VCaP (cell line): ENCODE measurements around the gene GNG14.
A peak's percentile ranks its signal among the peaks of the same experiment; 100 is the strongest.

ENCODE experiments used
- H3K27ac ChIP-seq: fragments of 450-650 bp; 2 replicates; pipeline ENCODE4 v1.5.1; 2017
- TF ChIP-seq, protein P1 (sequence below): fragments of 450-650 bp; conservative IDR thresholded peaks from 2 replicates; pipeline ENCODE4 v1.5.1; 2017; ENCODE audit warnings: mild to moderate bottlenecking, moderate library complexity

The GNG14 gene

DNA sequence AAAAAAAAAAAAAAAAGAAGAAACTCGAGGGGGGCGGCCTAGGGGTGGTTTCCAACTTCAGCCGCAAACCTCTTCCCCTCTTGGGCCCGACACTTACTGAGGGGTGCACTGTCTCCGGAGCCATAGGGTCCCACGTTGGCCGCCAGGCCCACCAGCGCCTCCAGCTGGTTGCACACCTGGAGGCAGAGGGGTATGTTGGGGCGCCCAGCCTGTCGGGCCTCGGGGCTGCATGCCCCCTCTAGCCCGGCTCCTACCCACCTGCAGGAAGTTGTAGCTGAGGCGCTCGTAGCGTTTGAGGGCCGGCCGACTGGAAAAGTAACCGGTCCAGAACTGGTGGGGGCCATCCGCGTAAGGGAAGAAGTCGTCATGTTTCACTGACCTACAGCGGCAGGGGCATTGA is 29.8 kb upstream of the GNG14 start:
- TF ChIP-seq, protein P1, sequence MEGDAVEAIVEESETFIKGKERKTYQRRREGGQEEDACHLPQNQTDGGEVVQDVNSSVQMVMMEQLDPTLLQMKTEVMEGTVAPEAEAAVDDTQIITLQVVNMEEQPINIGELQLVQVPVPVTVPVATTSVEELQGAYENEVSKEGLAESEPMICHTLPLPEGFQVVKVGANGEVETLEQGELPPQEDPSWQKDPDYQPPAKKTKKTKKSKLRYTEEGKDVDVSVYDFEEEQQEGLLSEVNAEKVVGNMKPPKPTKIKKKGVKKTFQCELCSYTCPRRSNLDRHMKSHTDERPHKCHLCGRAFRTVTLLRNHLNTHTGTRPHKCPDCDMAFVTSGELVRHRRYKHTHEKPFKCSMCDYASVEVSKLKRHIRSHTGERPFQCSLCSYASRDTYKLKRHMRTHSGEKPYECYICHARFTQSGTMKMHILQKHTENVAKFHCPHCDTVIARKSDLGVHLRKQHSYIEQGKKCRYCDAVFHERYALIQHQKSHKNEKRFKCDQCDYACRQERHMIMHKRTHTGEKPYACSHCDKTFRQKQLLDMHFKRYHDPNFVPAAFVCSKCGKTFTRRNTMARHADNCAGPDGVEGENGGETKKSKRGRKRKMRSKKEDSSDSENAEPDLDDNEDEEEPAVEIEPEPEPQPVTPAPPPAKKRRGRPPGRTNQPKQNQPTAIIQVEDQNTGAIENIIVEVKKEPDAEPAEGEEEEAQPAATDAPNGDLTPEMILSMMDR = no peak
- H3K27ac ChIP-seq = no peak overlapping the region

DNA sequence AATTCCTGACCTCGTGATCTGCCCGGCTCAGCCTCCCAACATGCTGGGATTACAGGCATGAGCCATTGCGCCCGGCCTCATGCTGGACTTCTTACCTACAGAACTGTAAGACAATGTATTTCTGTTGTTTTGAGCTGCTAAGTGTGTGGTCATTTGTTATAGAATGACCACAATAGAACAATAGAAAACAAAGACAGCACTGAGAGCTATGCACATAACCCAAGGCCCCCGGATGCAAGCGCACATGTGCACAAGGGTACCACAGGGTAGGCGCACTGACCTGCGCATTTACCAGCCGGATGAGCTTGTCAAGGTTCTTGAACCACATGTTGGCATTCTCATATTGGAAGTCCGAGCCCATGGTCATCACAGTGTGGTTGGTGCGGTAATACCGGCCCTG is 26.8 kb upstream of the GNG14 start:
- TF ChIP-seq, protein P1 = no peak

DNA sequence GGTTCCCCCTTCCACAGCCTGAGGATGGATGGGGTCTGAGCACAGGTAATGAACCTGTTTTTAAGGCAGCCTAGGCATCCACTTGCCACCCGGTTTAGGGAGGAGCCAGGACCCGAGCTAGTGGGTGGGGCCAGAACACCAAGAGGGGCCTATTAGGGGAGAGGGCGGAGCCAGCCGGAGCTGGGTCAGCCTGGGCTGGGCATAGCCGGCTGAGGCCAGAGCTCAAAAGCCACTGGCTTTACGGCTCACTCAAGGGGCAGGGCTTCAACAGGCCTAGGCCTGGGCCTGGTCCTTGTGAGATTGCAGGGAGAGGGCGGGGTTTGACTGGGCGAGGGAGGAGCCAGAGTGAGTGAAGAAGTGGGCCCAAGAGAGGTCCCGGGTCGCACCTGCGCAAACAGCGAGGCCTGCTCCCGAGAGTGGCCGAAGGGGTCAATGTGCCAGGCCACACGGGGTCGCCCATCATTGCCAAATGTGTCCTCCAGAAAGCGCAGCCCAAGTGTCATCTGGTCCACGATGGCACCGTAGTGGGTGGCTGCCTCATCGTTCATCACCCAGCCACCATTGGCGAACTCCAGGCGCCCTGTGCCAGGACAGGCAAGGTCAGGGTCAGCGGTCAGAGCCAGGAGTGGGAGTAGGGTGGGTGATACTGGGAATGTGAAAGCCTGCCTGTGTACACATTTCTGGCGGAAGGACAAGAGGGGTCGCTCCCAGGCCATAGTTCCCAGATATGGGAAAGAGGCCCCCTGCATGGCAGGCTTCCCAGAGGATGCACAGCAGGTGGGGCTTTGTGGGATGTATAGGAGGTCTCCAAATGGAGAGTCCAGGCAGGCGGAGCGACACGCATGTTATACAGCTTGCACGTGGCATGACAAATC is 23.2 kb upstream of the GNG14 start:
- TF ChIP-seq, protein P1 = no peak
- no peak overlapping the region for H3K27ac ChIP-seq

More for the DNA sequence above, 26.8 kb upstream of the GNG14 start:
- no peak overlapping the region for H3K27ac ChIP-seq

DNA sequence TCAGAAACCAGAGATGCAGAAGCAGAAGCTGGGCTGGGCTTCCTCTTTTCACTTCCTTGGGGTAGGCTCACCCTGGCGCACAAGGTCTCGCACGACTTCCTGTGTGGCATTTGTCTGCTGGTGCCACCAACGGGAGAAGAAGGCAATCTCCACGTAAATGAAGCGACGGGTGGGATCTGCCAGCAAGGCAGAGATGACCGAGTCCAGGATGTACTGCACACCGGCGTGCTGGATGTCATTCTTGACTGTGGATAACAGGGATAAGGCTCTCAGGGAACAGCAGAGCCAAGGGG is 22.6 kb upstream of the GNG14 start:
- TF ChIP-seq, protein P1 = no peak
- H3K27ac ChIP-seq = no peak overlapping the region

DNA sequence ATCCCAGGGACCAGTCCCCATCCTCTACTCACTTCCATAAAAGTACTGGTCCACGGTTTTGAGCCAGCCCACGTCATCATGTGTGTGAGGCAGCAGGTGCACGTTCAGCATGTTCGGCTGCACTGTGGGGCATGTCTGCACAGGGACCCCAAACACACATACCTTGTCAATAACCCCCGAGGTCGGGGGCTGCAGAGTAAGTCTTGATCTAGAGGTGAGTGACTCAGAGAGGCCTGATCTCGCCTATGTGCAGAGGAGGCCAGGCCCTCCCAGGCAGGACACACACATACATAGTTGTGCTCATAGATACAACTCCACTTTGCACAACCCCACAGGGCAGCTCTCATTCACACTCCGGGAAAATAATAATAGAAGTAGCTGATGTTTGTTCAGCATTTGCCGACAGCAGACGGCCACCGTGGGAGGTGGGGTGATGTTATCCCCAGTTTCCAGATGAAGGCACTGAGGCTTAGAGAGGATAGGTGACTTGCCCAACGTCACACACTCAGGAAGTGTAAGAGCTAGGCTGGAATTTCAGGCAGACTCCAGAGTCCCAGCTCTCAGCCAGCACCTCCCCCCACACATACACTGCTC is 22.0 kb upstream of the GNG14 start:
- TF ChIP-seq, protein P1 = no peak
- peak overlapping the region; percentile 72; the same call in 1 of the 2 replicates for H3K27ac ChIP-seq

DNA sequence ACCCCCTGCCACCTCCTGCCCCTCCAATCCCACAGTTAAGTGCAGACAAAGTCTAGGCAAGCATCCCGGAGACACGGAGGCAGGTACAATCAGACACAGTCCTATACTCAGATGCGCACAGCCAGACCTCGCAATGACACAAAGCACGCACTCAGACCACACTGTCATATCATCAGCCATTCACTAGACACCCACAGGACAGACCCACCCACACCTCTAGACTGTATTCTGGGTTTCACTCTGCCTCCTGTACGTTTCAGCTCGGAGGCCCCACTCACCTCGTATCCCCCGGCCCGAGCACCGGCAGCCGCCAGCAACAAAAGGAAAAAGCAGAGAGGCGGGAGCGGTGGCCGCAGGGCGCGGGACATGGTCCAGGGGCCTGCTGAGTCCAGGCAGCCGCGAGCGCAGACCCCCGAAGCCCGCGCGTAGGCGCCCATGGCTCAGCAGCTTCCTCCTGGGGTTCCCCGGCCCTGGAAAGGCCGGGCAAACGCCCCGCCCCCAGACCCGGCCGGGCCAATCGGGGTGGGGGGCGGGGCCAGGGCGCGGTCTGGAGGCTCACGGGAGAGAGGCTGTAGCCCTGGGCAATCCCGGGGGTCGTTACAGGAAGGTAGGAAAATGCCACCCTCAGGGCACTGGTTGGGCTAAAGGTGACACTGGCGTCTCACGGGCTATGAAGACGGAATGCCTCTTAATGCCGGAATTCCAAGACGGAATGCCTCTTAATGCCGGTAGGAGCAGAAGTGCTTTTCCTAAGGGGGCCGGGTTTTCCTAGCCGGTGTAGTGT is 21.3 kb upstream of the GNG14 start, which contains the start of the genes MAN2B1 and WDR83:
MAN2B1 (minus strand) TSS at position 478 of the 784 bp plus-strand sequence; CDS start at position 437, 41 bp downstream.
WDR83 (plus strand) TSS at position 543 of the 784 bp plus-strand sequence. CDS start 2,984 bp downstream, outside the sequence.
- TF ChIP-seq, protein P1 = no peak
- H3K27ac ChIP-seq = peak within 1 kb of the TSS; percentile 72; the same call in 1 of the 2 replicates
